ENCODE data around the gene ADGB. TPM values are rescaled to one million over a fixed set of nuclear protein-coding genes. Genes with fewer than 3 reads are reported as not detected.

Gene ADGB
- total RNA-seq (1 to 10 TPM; 9.6 to 9.7 TPM), polyA plus RNA-seq (1 to 10 TPM; 1.4 TPM)
- long read RNA-seq, donor 1: 0 reads
- long read RNA-seq, donor 2: 0 reads
- long read RNA-seq, donor 3: 0 reads
- long read RNA-seq, donor 4: 0 reads
- long read RNA-seq, donor 5: 0 reads

DNA sequence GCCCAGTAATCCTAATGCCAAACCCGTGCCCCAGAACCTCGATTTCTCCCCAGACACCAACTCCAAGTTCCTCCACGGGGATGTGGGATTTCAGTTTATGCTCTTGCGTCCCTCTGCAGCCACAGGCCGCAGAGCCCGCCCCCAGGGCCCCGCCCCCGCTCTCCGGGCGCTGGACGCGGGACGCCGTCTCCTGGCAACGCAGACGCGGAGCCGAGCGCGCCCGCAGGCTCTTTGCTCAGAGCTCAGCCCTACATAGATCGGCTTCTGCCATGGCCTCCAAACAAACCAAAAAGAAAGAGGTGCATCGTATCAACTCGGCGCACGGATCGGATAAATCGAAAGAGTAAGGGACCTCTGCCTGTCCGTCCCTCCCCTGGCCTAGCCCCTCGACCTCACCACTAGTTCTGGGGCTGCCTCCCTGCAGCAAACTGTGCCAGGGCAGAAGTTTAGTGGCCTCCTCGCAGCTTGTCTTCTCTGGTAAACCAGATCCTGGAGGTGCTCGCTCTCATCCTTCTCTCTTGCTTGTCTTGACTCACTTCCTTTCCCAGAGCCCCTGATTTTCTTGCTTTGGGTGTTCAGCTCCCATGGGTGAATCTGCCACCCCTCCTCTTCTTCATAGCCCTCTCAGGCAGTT, at the start of gene ADGB:
ADGB (plus strand) TSS at position 201 of the 634 bp plus-strand sequence; CDS start at position 270, 69 bp downstream.
- ATAC-seq (ENCODE audit: insufficient read depth, low FRiP score): peak; percentile 73
- 3 to 4% methylated on average over 32 of the region's 32 CpGs for WGBS, 2 donors
- Histone ChIP-seq H3K9me3 (ENCODE audit: control insufficient read depth in 4 of 4, insufficient read depth in 3 of 4, low read length in 3 of 4) (peaks cover 0 to 1% (median 0%) of the 10 kb centered on the region in 4 donors), H3K4me3 (no peak within 1 kb of the TSS), H3K4me1 (ENCODE audit: control insufficient read depth in 5 of 5, insufficient read depth in 5 of 5, low read length in 5 of 5) (peaks cover 0 to 2% (median 0%) of the 10 kb centered on the region in 5 donors), H3K9ac (ENCODE audit: insufficient read depth in 1 of 2, low read length in 2 of 2) (peak within 1 kb of the TSS in 1 of 2 donors; percentile 17), H3K36me3 (ENCODE audit: control insufficient read depth in 4 of 4, insufficient read depth in 4 of 4, low read length in 4 of 4) (no peaks in the 10 kb centered on the region), H3K27me3 (ENCODE audit: control insufficient read depth in 3 of 3, insufficient read depth in 3 of 3, low read length in 2 of 3) (no peaks in the 10 kb centered on the region), H3K27ac (ENCODE audit: low read depth in 1 of 2, low read length in 1 of 2) (no peak within 1 kb of the TSS)
- peak; percentile 74 to 80 (median 79) for DNase-seq
- TF ChIP-seq, protein P1, sequence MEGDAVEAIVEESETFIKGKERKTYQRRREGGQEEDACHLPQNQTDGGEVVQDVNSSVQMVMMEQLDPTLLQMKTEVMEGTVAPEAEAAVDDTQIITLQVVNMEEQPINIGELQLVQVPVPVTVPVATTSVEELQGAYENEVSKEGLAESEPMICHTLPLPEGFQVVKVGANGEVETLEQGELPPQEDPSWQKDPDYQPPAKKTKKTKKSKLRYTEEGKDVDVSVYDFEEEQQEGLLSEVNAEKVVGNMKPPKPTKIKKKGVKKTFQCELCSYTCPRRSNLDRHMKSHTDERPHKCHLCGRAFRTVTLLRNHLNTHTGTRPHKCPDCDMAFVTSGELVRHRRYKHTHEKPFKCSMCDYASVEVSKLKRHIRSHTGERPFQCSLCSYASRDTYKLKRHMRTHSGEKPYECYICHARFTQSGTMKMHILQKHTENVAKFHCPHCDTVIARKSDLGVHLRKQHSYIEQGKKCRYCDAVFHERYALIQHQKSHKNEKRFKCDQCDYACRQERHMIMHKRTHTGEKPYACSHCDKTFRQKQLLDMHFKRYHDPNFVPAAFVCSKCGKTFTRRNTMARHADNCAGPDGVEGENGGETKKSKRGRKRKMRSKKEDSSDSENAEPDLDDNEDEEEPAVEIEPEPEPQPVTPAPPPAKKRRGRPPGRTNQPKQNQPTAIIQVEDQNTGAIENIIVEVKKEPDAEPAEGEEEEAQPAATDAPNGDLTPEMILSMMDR (IDR thresholded peaks at IDR 0.05; ENCODE audit: control extremely low read depth, extremely low read depth): no peak

- H3K27me3 ChIP-seq (ENCODE audit: control insufficient read depth in 3 of 3, insufficient read depth in 3 of 3, low read length in 2 of 3): no peaks in the 10 kb centered on the region
- H3K9ac ChIP-seq (ENCODE audit: insufficient read depth in 1 of 2, low read length in 2 of 2): no peak overlapping the region
- ATAC-seq (ENCODE audit: insufficient read depth, low FRiP score) (no peak), DNase-seq (peak; percentile 46 to 91 (median 83))
- no peak overlapping the region for H3K4me3 ChIP-seq
- H3K4me1 ChIP-seq (ENCODE audit: control insufficient read depth in 5 of 5, insufficient read depth in 5 of 5, low read length in 5 of 5): peaks cover 0 to 34% (median 3%) of the 10 kb centered on the region in 5 donors
- WGBS, 2 donors: 82% methylated on average over 6 of the region's 6 CpGs
- TF ChIP-seq, protein P1 (IDR thresholded peaks at IDR 0.05; ENCODE audit: control extremely low read depth, extremely low read depth): no peak
- no peaks in the 10 kb centered on the region for H3K9me3 ChIP-seq (ENCODE audit: control insufficient read depth in 4 of 4, insufficient read depth in 3 of 4, low read length in 3 of 4)
- H3K36me3 ChIP-seq (ENCODE audit: control insufficient read depth in 4 of 4, insufficient read depth in 4 of 4, low read length in 4 of 4): peaks cover 3 to 12% (median 9%) of the 10 kb centered on the region in 4 donors
- H3K27ac ChIP-seq (ENCODE audit: low read depth in 1 of 2, low read length in 1 of 2): no peak overlapping the region
These were observed 47.9 kb upstream of the ADGB start for GRCh38 chr6:146550911-146551310.

GRCh38 chr6:146551545-146551944, 47.2 kb upstream of the ADGB start:
- H3K27ac ChIP-seq (ENCODE audit: low read depth in 1 of 2, low read length in 1 of 2): no peak overlapping the region
- H3K36me3 ChIP-seq (ENCODE audit: control insufficient read depth in 4 of 4, insufficient read depth in 4 of 4, low read length in 4 of 4): peaks cover 3 to 12% (median 9%) of the 10 kb centered on the region in 4 donors
- no peaks in the 10 kb centered on the region for H3K27me3 ChIP-seq (ENCODE audit: control insufficient read depth in 3 of 3, insufficient read depth in 3 of 3, low read length in 2 of 3)
- no peak overlapping the region for H3K4me3 ChIP-seq
- H3K9ac ChIP-seq (ENCODE audit: insufficient read depth in 1 of 2, low read length in 2 of 2): no peak overlapping the region
- 83 to 85% methylated on average over 7 of the region's 7 CpGs for WGBS, 2 donors
- H3K9me3 ChIP-seq (ENCODE audit: control insufficient read depth in 4 of 4, insufficient read depth in 3 of 4, low read length in 3 of 4): no peaks in the 10 kb centered on the region
- ATAC-seq (ENCODE audit: insufficient read depth, low FRiP score): no peak
- DNase-seq: peak in 2 of 3 donors; percentile 36 to 45
- TF ChIP-seq, protein P1 (IDR thresholded peaks at IDR 0.05; ENCODE audit: control extremely low read depth, extremely low read depth): no peak
- peaks cover 0 to 28% (median 3%) of the 10 kb centered on the region in 5 donors for H3K4me1 ChIP-seq (ENCODE audit: control insufficient read depth in 5 of 5, insufficient read depth in 5 of 5, low read length in 5 of 5)
